Keratinocyte (primary cell): Measurements from ENCODE around the gene PTGS2. TPM values are rescaled to one million over a fixed set of nuclear protein-coding genes. Genes with fewer than 3 reads are reported as not detected.

Experiments used
- DNase-seq: peaks from one replicate; pipeline ENCODE4 v3.0.0-alpha.2; 2011; ENCODE audit warnings: low read depth, missing footprints, low spot score
- FAIRE-seq: peaks from 2 replicates; lab custom pipeline; 2011; peaks lifted over from hg19 to GRCh38; lab: Jason Lieb, UNC
- H2AFZ ChIP-seq: 2 replicates; pipeline ENCODE4 v1.6.0; 2012; ENCODE audit warnings: low read length, control low read depth, inconsistent platforms; ENCODE audit not compliant: control insufficient read depth
- H3K27ac ChIP-seq: 2 replicates; pipeline ENCODE4 v1.5.1; 2011; ENCODE audit warnings: low read length; ENCODE audit not compliant: control insufficient read depth, insufficient read depth
- H3K27me3 ChIP-seq: 3 replicates; pipeline ENCODE4 v1.6.0; 2011; ENCODE audit warnings: low read length; ENCODE audit not compliant: control insufficient read depth, insufficient read depth; ENCODE audit errors: extremely low read depth
- H3K36me3 ChIP-seq, 2 experiments: 2 replicates in 1 of 2; 3 replicates in 1 of 2; pipeline ENCODE4 v1.5.1; 2011; ENCODE audit warnings: low read length in 2 of 2, mild to moderate bottlenecking in 1 of 2; ENCODE audit not compliant: control insufficient read depth in 2 of 2, insufficient read depth in 2 of 2; ENCODE audit errors: extremely low read depth in 1 of 2
- H3K4me1 ChIP-seq: 3 replicates; pipeline ENCODE4 v1.5.1; 2011; ENCODE audit warnings: low read length; ENCODE audit not compliant: control insufficient read depth, insufficient read depth; ENCODE audit errors: extremely low read depth
- H3K4me2 ChIP-seq: 3 replicates; pipeline ENCODE4 v1.6.0; 2011; ENCODE audit warnings: low read depth, low read length; ENCODE audit not compliant: control insufficient read depth, insufficient read depth; ENCODE audit errors: extremely low read depth
- H3K4me3 ChIP-seq, 3 experiments: fragments of 200-600 bp in 1 of 3; sonication (generic) in 1 of 3; 2 replicates in 2 of 3; 3 replicates in 1 of 3; pipeline ENCODE4 v1.5.1; 2011 to 2016; ENCODE audit warnings: low read length in 3 of 3, mild to moderate bottlenecking in 3 of 3, control low read depth in 2 of 3, inconsistent platforms in 1 of 3, low read depth in 1 of 3, mixed read lengths in 1 of 3, mixed run types in 1 of 3, moderate library complexity in 1 of 3; ENCODE audit not compliant: control insufficient read depth in 2 of 3, insufficient read depth in 2 of 3; ENCODE audit errors: extremely low read depth in 1 of 3
- H3K79me2 ChIP-seq: 2 replicates; pipeline ENCODE4 v1.6.0; 2012; ENCODE audit warnings: low read length; ENCODE audit not compliant: control insufficient read depth, insufficient read depth
- H3K9ac ChIP-seq: 3 replicates; pipeline ENCODE4 v1.6.0; 2011; ENCODE audit warnings: low read length; ENCODE audit not compliant: control insufficient read depth, insufficient read depth; ENCODE audit errors: extremely low read depth
- H3K9me1 ChIP-seq: 3 replicates; pipeline ENCODE4 v1.6.0; 2011; ENCODE audit warnings: low read length; ENCODE audit not compliant: control insufficient read depth, insufficient read depth; ENCODE audit errors: extremely low read depth
- H3K9me3 ChIP-seq: 2 replicates; pipeline ENCODE4 v1.5.1; 2012; ENCODE audit warnings: low read depth, low read length; ENCODE audit not compliant: control insufficient read depth
- H4K20me1 ChIP-seq: 3 replicates; pipeline ENCODE4 v1.6.0; 2011; ENCODE audit warnings: low read length; ENCODE audit not compliant: control insufficient read depth, insufficient read depth; ENCODE audit errors: extremely low read depth
- CTCF ChIP-seq, 3 experiments: IDR thresholded peaks in 1 of 3; conservative IDR thresholded peaks in 1 of 3; optimal IDR thresholded peaks in 1 of 3; 2 replicates in 2 of 3; 3 replicates in 1 of 3; pipeline versions ENCODE3 to v1.5.1; 2011; ENCODE audit warnings: low read length in 3 of 3, mild to moderate bottlenecking in 3 of 3, moderate library complexity in 2 of 3, control low read depth in 1 of 3, inconsistent platforms in 1 of 3; ENCODE audit not compliant: insufficient read depth in 2 of 3; ENCODE audit errors: extremely low read depth in 1 of 3
- EZH2 ChIP-seq: IDR thresholded peaks from one replicate; pipeline ENCODE4 v1.6.1; 2012; ENCODE audit warnings: inconsistent platforms, mild to moderate bottlenecking, low read length, moderate library complexity
- dilution Hi-C: fragments of 300-500 bp; cut with MboI; formaldehyde crosslinking; loops from one replicate; pipeline ENCODE4 v1.7.0; 2020; ENCODE audit warnings: low sequenced_read_pairs; ENCODE audit not compliant: extremely low pct_ligation_motif_present
- polyA plus RNA-seq, 5 experiments: library from polyadenylated mRNA; depleted of rRNA in 3 of 5; stranded (reverse) in 3 of 5; stranded (forward) in 1 of 5; unstranded in 1 of 5; fragments of >200 nt; gene quantifications; 1 replicate in 1 of 5; 2 replicates in 3 of 5; 3 replicates in 1 of 5; pipeline versions ENCODE4 v1.2.1 to v1.2.3, GENCODE V29; 2011 to 2012; ENCODE audit warnings: missing spikeins in 2 of 5, low read depth in 1 of 5, low replicate concordance in 1 of 5

Gene PTGS2
- polyA plus RNA-seq, 1 donor (not counting 4 experiments of a cell fraction or from before 2014, with no cell fraction given), result 117 TPM

GRCh38 chr1:186681121-186681520, 898 bp upstream of the PTGS2 start:
- H3K36me3 ChIP-seq, result peaks cover 4 to 11% of the 10 kb centered on the region in 2 experiments
- H3K9me1 ChIP-seq, result no peaks in the 10 kb centered on the region
- H3K79me2 ChIP-seq, result peaks cover 7% of the 10 kb centered on the region
- H4K20me1 ChIP-seq, result no peaks in the 10 kb centered on the region
- peaks cover 8% of the 10 kb centered on the region for H3K4me1 ChIP-seq
- H2AFZ ChIP-seq, result peak overlapping the region; percentile 7
- H3K27ac ChIP-seq, result peak overlapping the region; percentile 92
- H3K4me3 ChIP-seq, result peak overlapping the region; percentile 84 to 98 (median 84)
- dilution Hi-C loops, result no loop called here
- no peak for FAIRE-seq
- no peak for DNase-seq
- no peaks in the 10 kb centered on the region for H3K27me3 ChIP-seq
- H3K9ac ChIP-seq, result peak overlapping the region; percentile 91
- TF ChIP-seq CTCF (optimal IDR thresholded peaks at IDR 0.05 in 1 of 3, IDR thresholded peaks at IDR 0.05 in 1 of 3, conservative IDR thresholded peaks at IDR 0.05 in 1 of 3; ENCODE audit: extremely low read depth in 1 of 3, insufficient read depth in 2 of 3, low read length in 3 of 3) (no peak), EZH2 (no peak)
- peak overlapping the region; percentile 81 for H3K4me2 ChIP-seq
- H3K9me3 ChIP-seq, result no peaks in the 10 kb centered on the region

GRCh38 chr1:186679924-186680244, 339 bp downstream of the PTGS2 start:
- peak overlapping the region; percentile 84 to 98 (median 84) for H3K4me3 ChIP-seq
- dilution Hi-C loops, result no loop called here
- no peak for DNase-seq

More at GRCh38 chr1:186679924-186680244, 339 bp downstream of the PTGS2 start:
- H3K9me3 ChIP-seq, result no peaks in the 10 kb centered on the region
- no peaks in the 10 kb centered on the region for H3K27me3 ChIP-seq
- H3K79me2 ChIP-seq, result peaks cover 7% of the 10 kb centered on the region
- H3K9me1 ChIP-seq, result no peaks in the 10 kb centered on the region
- peaks cover 8% of the 10 kb centered on the region for H3K4me1 ChIP-seq
- peak overlapping the region; percentile 81 for H2AFZ ChIP-seq
- H3K9ac ChIP-seq, result peak overlapping the region; percentile 91
- peak overlapping the region; percentile 92 for H3K27ac ChIP-seq
- TF ChIP-seq CTCF (optimal IDR thresholded peaks at IDR 0.05 in 1 of 3, IDR thresholded peaks at IDR 0.05 in 1 of 3, conservative IDR thresholded peaks at IDR 0.05 in 1 of 3; ENCODE audit: extremely low read depth in 1 of 3, insufficient read depth in 2 of 3, low read length in 3 of 3) (no peak), EZH2 (no peak)
- FAIRE-seq, result peak; percentile 55
- H4K20me1 ChIP-seq, result no peaks in the 10 kb centered on the region
- H3K4me2 ChIP-seq, result peak overlapping the region; percentile 81
- peaks cover 5 to 15% of the 10 kb centered on the region in 2 experiments for H3K36me3 ChIP-seq
